IMR-90 (cell line): ENCODE measurements around the gene TAS2R16.

ENCODE experiments used
- CEBPB ChIP-seq: IDR thresholded peaks from 2 replicates; pipeline ENCODE4 v1.6.1; 2012; ENCODE audit warnings: low read depth, low read length, improper control_type of control experiment
- MXI1 ChIP-seq: IDR thresholded peaks from 2 replicates; pipeline ENCODE4 v1.6.1; 2012; ENCODE audit warnings: low read depth, mild to moderate bottlenecking, low read length, moderate library complexity, borderline replicate concordance
- POLR2A ChIP-seq: IDR thresholded peaks from 2 replicates; pipeline ENCODE4 v1.6.1; 2012; ENCODE audit warnings: mild to moderate bottlenecking, low read depth, low read length
- RFX5 ChIP-seq: IDR thresholded peaks from 2 replicates; pipeline ENCODE4 v1.8.0; 2012; ENCODE audit warnings: low read depth, mild to moderate bottlenecking, low read length, moderate library complexity
- TF ChIP-seq, protein P1 (sequence below): conservative IDR thresholded peaks from 2 replicates; pipeline ENCODE4 v1.5.1; 2012; ENCODE audit warnings: mild to moderate bottlenecking, low read depth, low read length, improper control_type of control experiment
- TF ChIP-seq, protein P2 (sequence below): fragments of 150-350 bp; IDR thresholded peaks from 2 replicates; pipeline ENCODE4 v1.6.1; 2016; ENCODE audit warnings: low read depth, mild to moderate bottlenecking, low read length, moderate library complexity, borderline replicate concordance
- TF ChIP-seq, protein P3 (sequence below): fragments of 150-350 bp; IDR thresholded peaks from 2 replicates; pipeline ENCODE4 v1.6.1; 2017; ENCODE audit warnings: mild to moderate bottlenecking, antibody characterized with exemption, low read length, low read depth

DNA sequence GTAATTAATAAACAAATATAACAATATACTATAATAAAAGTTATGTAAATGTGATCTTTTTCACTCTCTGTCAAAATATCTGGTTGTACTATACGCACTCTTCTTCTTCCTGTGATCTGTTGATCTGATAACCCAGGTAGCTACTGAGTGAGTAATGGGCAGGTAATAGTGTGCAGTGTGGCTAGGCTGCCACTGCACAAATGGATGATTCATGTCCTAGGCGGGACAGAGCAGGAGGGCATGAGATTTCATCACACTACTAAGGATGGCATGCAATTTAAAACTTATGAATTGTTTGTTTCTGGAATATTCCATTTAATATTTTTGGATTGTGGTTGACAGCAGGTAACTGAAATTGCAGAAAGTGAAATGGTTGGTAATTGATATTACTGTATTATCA lies 44.5 kb downstream of the TAS2R16 start:
- TF ChIP-seq POLR2A: no peak
- TF ChIP-seq, protein P1, sequence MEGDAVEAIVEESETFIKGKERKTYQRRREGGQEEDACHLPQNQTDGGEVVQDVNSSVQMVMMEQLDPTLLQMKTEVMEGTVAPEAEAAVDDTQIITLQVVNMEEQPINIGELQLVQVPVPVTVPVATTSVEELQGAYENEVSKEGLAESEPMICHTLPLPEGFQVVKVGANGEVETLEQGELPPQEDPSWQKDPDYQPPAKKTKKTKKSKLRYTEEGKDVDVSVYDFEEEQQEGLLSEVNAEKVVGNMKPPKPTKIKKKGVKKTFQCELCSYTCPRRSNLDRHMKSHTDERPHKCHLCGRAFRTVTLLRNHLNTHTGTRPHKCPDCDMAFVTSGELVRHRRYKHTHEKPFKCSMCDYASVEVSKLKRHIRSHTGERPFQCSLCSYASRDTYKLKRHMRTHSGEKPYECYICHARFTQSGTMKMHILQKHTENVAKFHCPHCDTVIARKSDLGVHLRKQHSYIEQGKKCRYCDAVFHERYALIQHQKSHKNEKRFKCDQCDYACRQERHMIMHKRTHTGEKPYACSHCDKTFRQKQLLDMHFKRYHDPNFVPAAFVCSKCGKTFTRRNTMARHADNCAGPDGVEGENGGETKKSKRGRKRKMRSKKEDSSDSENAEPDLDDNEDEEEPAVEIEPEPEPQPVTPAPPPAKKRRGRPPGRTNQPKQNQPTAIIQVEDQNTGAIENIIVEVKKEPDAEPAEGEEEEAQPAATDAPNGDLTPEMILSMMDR: no peak
- no peak for TF ChIP-seq MXI1
- TF ChIP-seq, protein P2, sequence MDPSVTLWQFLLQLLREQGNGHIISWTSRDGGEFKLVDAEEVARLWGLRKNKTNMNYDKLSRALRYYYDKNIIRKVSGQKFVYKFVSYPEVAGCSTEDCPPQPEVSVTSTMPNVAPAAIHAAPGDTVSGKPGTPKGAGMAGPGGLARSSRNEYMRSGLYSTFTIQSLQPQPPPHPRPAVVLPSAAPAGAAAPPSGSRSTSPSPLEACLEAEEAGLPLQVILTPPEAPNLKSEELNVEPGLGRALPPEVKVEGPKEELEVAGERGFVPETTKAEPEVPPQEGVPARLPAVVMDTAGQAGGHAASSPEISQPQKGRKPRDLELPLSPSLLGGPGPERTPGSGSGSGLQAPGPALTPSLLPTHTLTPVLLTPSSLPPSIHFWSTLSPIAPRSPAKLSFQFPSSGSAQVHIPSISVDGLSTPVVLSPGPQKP: no peak
- TF ChIP-seq CEBPB: no peak
- TF ChIP-seq RFX5: no peak
- TF ChIP-seq, protein P3, sequence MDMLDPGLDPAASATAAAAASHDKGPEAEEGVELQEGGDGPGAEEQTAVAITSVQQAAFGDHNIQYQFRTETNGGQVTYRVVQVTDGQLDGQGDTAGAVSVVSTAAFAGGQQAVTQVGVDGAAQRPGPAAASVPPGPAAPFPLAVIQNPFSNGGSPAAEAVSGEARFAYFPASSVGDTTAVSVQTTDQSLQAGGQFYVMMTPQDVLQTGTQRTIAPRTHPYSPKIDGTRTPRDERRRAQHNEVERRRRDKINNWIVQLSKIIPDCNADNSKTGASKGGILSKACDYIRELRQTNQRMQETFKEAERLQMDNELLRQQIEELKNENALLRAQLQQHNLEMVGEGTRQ: no peak
